OCI-LY3 (cell line): Measurements from ENCODE around the gene TUBB3.

ENCODE experiments used
- EZH2phosphoT487 ChIP-seq: fragments of 200-600 bp; shearing (Covaris generic); IDR thresholded peaks from 2 replicates; pipeline ENCODE4 v1.6.1; 2018; ENCODE audit warnings: antibody characterized with exemption, mixed run types, low read depth
- TF ChIP-seq, protein P1 (sequence below): fragments of 200-600, 300-600 bp; sonication (generic); IDR thresholded peaks from 2 replicates; pipeline ENCODE4 v1.5.1; 2014; ENCODE audit warnings: antibody characterized with exemption, low read length, low read depth

- TF ChIP-seq, protein P1, sequence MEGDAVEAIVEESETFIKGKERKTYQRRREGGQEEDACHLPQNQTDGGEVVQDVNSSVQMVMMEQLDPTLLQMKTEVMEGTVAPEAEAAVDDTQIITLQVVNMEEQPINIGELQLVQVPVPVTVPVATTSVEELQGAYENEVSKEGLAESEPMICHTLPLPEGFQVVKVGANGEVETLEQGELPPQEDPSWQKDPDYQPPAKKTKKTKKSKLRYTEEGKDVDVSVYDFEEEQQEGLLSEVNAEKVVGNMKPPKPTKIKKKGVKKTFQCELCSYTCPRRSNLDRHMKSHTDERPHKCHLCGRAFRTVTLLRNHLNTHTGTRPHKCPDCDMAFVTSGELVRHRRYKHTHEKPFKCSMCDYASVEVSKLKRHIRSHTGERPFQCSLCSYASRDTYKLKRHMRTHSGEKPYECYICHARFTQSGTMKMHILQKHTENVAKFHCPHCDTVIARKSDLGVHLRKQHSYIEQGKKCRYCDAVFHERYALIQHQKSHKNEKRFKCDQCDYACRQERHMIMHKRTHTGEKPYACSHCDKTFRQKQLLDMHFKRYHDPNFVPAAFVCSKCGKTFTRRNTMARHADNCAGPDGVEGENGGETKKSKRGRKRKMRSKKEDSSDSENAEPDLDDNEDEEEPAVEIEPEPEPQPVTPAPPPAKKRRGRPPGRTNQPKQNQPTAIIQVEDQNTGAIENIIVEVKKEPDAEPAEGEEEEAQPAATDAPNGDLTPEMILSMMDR = no peak
- TF ChIP-seq EZH2phosphoT487 = no peak
Observed at GRCh38 chr16:89899879-89900481, 23.2 kb upstream of the TUBB3 start.
